ENCODE results near the gene FN3K. TPM values are rescaled to one million over a fixed set of nuclear protein-coding genes. Genes with fewer than 3 reads are reported as not detected.

Gene FN3K
- polyA plus RNA-seq, 3 donors, result 0.15 TPM; not detected in 2

DNA sequence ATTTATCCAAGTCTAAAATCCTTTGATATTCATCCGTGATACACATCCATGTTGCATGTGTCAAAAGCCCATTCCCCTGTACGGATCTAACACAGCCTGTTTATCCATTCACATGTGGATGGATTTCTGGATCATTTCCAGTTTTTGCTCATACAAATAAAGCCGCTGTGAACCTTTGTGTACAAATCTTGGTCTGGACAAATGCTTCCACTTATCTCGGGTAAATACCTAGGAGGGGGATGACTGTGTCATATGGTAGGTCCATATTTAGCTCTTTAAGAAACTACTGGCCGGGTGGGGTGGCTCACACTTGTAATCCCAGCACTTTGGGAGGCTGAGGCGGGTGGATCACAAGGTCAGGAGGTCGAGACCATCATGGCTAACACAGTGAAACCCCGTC, 10.1 kb downstream of the FN3K start:
- DNase-seq, result no peak
- Mint-ChIP-seq H3K36me3 (peaks cover 0 to 2% of the 10 kb centered on the region in 2 donors), H3K27ac (no peak overlapping the region), H3K4me3 (no peak overlapping the region), H3K9me3 (peaks cover 12 to 67% (median 43%) of the 10 kb centered on the region in 7 donors), H3K27me3 (ENCODE audit: low read depth in 3 of 3) (peaks cover 1 to 26% (median 6%) of the 10 kb centered on the region in 3 donors), H3K4me1 (no peaks in the 10 kb centered on the region)
- Histone ChIP-seq H3K9ac (ENCODE audit: insufficient read depth, low read length, poor library complexity, severe bottlenecking) (no peak overlapping the region), H4K20me1 (ENCODE audit: insufficient read depth, low read length) (no peaks in the 10 kb centered on the region), H3K79me2 (ENCODE audit: insufficient read depth, low read length) (no peaks in the 10 kb centered on the region), H3K36me3 (replicated peaks in 1 of 2; ENCODE audit: control insufficient read depth in 1 of 2, insufficient read depth in 2 of 2, low read length in 2 of 2) (no peaks in the 10 kb centered on the region), H2AFZ (ENCODE audit: insufficient read depth, low read depth, low read length, poor library complexity, severe bottlenecking) (no peak overlapping the region), H3K9me3 (replicated peaks in 1 of 2; ENCODE audit: control insufficient read depth in 1 of 2, insufficient read depth in 1 of 2, low read length in 2 of 2) (peaks cover 9 to 31% of the 10 kb centered on the region in 2 donors), H3K27me3 (ENCODE audit: control insufficient read depth in 2 of 2, insufficient read depth in 2 of 2, low read length in 2 of 2) (peaks cover 0 to 6% of the 10 kb centered on the region in 2 donors), H3K4me2 (replicated peaks; ENCODE audit: extremely low read depth, low read length, poor library complexity, severe bottlenecking) (no peak overlapping the region), H3K27ac (ENCODE audit: low read depth in 1 of 2, low read length in 2 of 2) (no peak overlapping the region), H3K4me3 (replicated peaks in 1 of 3; ENCODE audit: low read depth in 2 of 3, low read length in 3 of 3) (no peak overlapping the region), H3K4me1 (ENCODE audit: control insufficient read depth in 1 of 2, insufficient read depth in 2 of 2, low read length in 2 of 2) (no peaks in the 10 kb centered on the region)
- 92% methylated on average over 5 of the region's 8 CpGs for WGBS (ENCODE audit: insufficient coverage)
- TF ChIP-seq CTCF (IDR thresholded peaks at IDR 0.05), result no peak
- intact Hi-C loops (cut with micrococcal nuclease), result no loop called here

GRCh38 chr17:82748756-82749155, 13.3 kb downstream of the FN3K start:
- H3K27me3 Mint-ChIP-seq (ENCODE audit: low read depth in 3 of 3), result peaks cover 0 to 32% (median 7%) of the 10 kb centered on the region in 3 donors
- no peak overlapping the region for H3K4me2 ChIP-seq (replicated peaks; ENCODE audit: extremely low read depth, low read length, poor library complexity, severe bottlenecking)
- peaks cover 6 to 48% (median 26%) of the 10 kb centered on the region in 7 donors for H3K9me3 Mint-ChIP-seq
- no peak overlapping the region for H3K4me3 Mint-ChIP-seq
- peaks cover 12% of the 10 kb centered on the region for H3K79me2 ChIP-seq (ENCODE audit: insufficient read depth, low read length)
- no peak overlapping the region for H3K27ac Mint-ChIP-seq
- 97% methylated on average over 15 of the region's 16 CpGs for WGBS (ENCODE audit: insufficient coverage)
- peaks cover 8% of the 10 kb centered on the region for H4K20me1 ChIP-seq (ENCODE audit: insufficient read depth, low read length)
- DNase-seq, result no peak
- H3K9me3 ChIP-seq (replicated peaks in 1 of 2; ENCODE audit: control insufficient read depth in 1 of 2, insufficient read depth in 1 of 2, low read length in 2 of 2), result peaks cover 0 to 22% of the 10 kb centered on the region in 2 donors
- H3K27me3 ChIP-seq (ENCODE audit: control insufficient read depth in 2 of 2, insufficient read depth in 2 of 2, low read length in 2 of 2), result peaks cover 0 to 8% of the 10 kb centered on the region in 2 donors
- H3K27ac ChIP-seq (ENCODE audit: low read depth in 1 of 2, low read length in 2 of 2), result no peak overlapping the region
- H2AFZ ChIP-seq (ENCODE audit: insufficient read depth, low read depth, low read length, poor library complexity, severe bottlenecking), result no peak overlapping the region
- no peak overlapping the region for H3K4me3 ChIP-seq (replicated peaks in 1 of 3; ENCODE audit: low read depth in 2 of 3, low read length in 3 of 3)
- H3K9ac ChIP-seq (ENCODE audit: insufficient read depth, low read length, poor library complexity, severe bottlenecking), result no peak overlapping the region
- intact Hi-C loops (cut with micrococcal nuclease), result no loop called here
- peaks cover 10 to 15% of the 10 kb centered on the region in 2 donors for H3K4me1 ChIP-seq (ENCODE audit: control insufficient read depth in 1 of 2, insufficient read depth in 2 of 2, low read length in 2 of 2)
- peaks cover 12% of the 10 kb centered on the region for H3K4me1 Mint-ChIP-seq
- H3K36me3 ChIP-seq (replicated peaks in 1 of 2; ENCODE audit: control insufficient read depth in 1 of 2, insufficient read depth in 2 of 2, low read length in 2 of 2), result no peaks in the 10 kb centered on the region
- TF ChIP-seq CTCF (IDR thresholded peaks at IDR 0.05), result no peak
- no peaks in the 10 kb centered on the region for H3K36me3 Mint-ChIP-seq
